Osteoblast (primary cell): ENCODE measurements around the gene SLC24A4. TPM values are rescaled to one million over a fixed set of nuclear protein-coding genes. Genes with fewer than 3 reads are reported as not detected.

Source experiments
- DNase-seq: peaks from one replicate; pipeline ENCODE4 v3.0.0; 2011; ENCODE audit warnings: low spot score, mixed read lengths; ENCODE audit not compliant: insufficient read length; ENCODE audit errors: missing footprints
- H2AFZ ChIP-seq: 2 replicates; pipeline ENCODE4 v1.6.0; 2011; ENCODE audit warnings: mild to moderate bottlenecking, low read length
- H3K27ac ChIP-seq: 2 replicates; pipeline ENCODE4 v1.5.1; 2011; ENCODE audit warnings: mild to moderate bottlenecking, low read depth, low read length, moderate library complexity
- H3K27me3 ChIP-seq: 2 replicates; pipeline ENCODE4 v1.6.0; 2012; ENCODE audit warnings: mild to moderate bottlenecking, control low read depth, inconsistent platforms, low read length, moderate library complexity; ENCODE audit not compliant: insufficient read depth
- H3K36me3 ChIP-seq: 2 replicates; pipeline ENCODE4 v1.5.1; 2011; ENCODE audit warnings: mild to moderate bottlenecking, low read length, control low read depth, moderate library complexity; ENCODE audit not compliant: insufficient read depth
- H3K4me1 ChIP-seq: 2 replicates; pipeline ENCODE4 v1.5.1; 2011; ENCODE audit warnings: mild to moderate bottlenecking, low read length, control low read depth, moderate library complexity; ENCODE audit not compliant: insufficient read depth
- H3K4me2 ChIP-seq: 2 replicates; pipeline ENCODE4 v1.6.0; 2011; ENCODE audit warnings: mild to moderate bottlenecking, low read length; ENCODE audit not compliant: insufficient read depth
- H3K4me3 ChIP-seq: fragments of 200-600 bp; sonication (generic); 3 replicates; pipeline ENCODE4 v1.5.1; 2012; ENCODE audit warnings: mild to moderate bottlenecking, low read length, inconsistent platforms; ENCODE audit not compliant: insufficient read depth
- H3K79me2 ChIP-seq: 2 replicates; pipeline ENCODE4 v1.6.0; 2012; ENCODE audit warnings: mild to moderate bottlenecking, low read length, control low read depth, inconsistent platforms; ENCODE audit not compliant: insufficient read depth
- H3K9me3 ChIP-seq: 2 replicates; pipeline ENCODE4 v1.5.1; 2011; ENCODE audit warnings: low read depth, low read length, control low read depth
- H4K20me1 ChIP-seq: 2 replicates; pipeline ENCODE4 v1.6.0; 2012; ENCODE audit warnings: mild to moderate bottlenecking, low read length, control low read depth; ENCODE audit not compliant: insufficient read depth
- total RNA-seq: library from RNA; depleted of rRNA; stranded (reverse); fragments of >200 nt; gene quantifications from 2 replicates; pipeline ENCODE4 v1.2.3, GENCODE V29; 2012
- TF ChIP-seq, protein P1 (sequence below): IDR thresholded peaks from 2 replicates; pipeline ENCODE4 v1.5.1; 2011; ENCODE audit warnings: mild to moderate bottlenecking, low read depth, low read length, moderate library complexity; ENCODE audit errors: extremely low read depth

SLC24A4 gene
- total RNA-seq, 1 donor: under 0.01 TPM

- TF ChIP-seq, protein P1, sequence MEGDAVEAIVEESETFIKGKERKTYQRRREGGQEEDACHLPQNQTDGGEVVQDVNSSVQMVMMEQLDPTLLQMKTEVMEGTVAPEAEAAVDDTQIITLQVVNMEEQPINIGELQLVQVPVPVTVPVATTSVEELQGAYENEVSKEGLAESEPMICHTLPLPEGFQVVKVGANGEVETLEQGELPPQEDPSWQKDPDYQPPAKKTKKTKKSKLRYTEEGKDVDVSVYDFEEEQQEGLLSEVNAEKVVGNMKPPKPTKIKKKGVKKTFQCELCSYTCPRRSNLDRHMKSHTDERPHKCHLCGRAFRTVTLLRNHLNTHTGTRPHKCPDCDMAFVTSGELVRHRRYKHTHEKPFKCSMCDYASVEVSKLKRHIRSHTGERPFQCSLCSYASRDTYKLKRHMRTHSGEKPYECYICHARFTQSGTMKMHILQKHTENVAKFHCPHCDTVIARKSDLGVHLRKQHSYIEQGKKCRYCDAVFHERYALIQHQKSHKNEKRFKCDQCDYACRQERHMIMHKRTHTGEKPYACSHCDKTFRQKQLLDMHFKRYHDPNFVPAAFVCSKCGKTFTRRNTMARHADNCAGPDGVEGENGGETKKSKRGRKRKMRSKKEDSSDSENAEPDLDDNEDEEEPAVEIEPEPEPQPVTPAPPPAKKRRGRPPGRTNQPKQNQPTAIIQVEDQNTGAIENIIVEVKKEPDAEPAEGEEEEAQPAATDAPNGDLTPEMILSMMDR: no peak
- peak overlapping the region; percentile 45 for H2AFZ ChIP-seq
- no peak overlapping the region for H3K4me2 ChIP-seq
- H4K20me1 ChIP-seq: no peaks in the 10 kb centered on the region
- H3K36me3 ChIP-seq: no peaks in the 10 kb centered on the region
- no peak overlapping the region for H3K4me3 ChIP-seq
- no peaks in the 10 kb centered on the region for H3K9me3 ChIP-seq
- peaks cover 10% of the 10 kb centered on the region for H3K27me3 ChIP-seq
- H3K27ac ChIP-seq: no peak overlapping the region
- no peaks in the 10 kb centered on the region for H3K79me2 ChIP-seq
- peaks cover 8% of the 10 kb centered on the region for H3K4me1 ChIP-seq
- DNase-seq: peak; percentile 53
Measured at GRCh38 chr14:92486881-92487280, 163.9 kb downstream of the SLC24A4 start.

DNA sequence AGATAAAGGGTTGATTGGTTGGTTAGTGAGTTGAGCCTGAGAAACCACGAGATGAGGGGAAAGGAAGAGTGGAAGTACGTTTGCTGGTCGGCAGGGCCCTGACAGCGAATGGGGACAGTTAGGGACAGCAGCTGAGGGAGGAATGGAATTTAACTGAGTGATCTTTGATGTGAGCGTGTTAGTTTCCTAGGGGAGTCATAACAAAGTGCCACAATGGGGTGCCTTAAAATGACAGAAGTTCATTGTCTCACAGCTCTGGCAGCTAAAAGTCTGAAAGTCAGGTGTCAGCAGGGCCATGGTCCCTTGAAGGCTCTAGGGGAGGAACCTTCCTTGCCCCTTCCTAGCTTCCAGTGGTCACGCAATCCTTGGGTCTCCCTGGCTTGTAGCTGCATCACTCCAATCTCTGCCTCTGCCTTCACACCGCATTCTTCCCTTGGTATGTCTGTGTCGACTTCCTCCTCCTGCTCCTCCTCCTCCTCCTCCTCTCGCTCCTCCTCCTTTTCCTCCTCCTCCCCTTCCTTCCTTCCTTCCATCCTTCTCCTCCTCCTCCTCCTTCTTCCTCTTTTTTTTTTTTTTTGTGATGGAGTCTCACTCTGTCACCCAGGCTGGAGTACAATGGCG is 164.7 kb downstream of the SLC24A4 start:
- Histone ChIP-seq H3K9me3 (no peaks in the 10 kb centered on the region), H4K20me1 (no peaks in the 10 kb centered on the region), H3K4me2 (no peak overlapping the region), H3K4me3 (no peak overlapping the region), H3K27me3 (peaks cover 10% of the 10 kb centered on the region), H3K4me1 (peaks cover 8% of the 10 kb centered on the region), H3K27ac (no peak overlapping the region), H3K36me3 (no peaks in the 10 kb centered on the region), H2AFZ (no peak overlapping the region), H3K79me2 (no peaks in the 10 kb centered on the region)
- TF ChIP-seq, protein P1: no peak
- no peak for DNase-seq

- peaks cover 8% of the 10 kb centered on the region for H3K4me1 ChIP-seq
- no peaks in the 10 kb centered on the region for H3K9me3 ChIP-seq
- TF ChIP-seq, protein P1: no peak
- no peaks in the 10 kb centered on the region for H3K79me2 ChIP-seq
- H3K4me3 ChIP-seq: no peak overlapping the region
- no peaks in the 10 kb centered on the region for H3K27me3 ChIP-seq
- H3K36me3 ChIP-seq: no peaks in the 10 kb centered on the region
- H2AFZ ChIP-seq: peak overlapping the region; percentile 74
- no peak for DNase-seq
- H3K27ac ChIP-seq: no peak overlapping the region
- no peaks in the 10 kb centered on the region for H4K20me1 ChIP-seq
- H3K4me2 ChIP-seq: no peak overlapping the region
Measured at GRCh38 chr14:92489394-92490238, 166.7 kb downstream of the SLC24A4 start.
